MM.1S (cell line): Measurements from ENCODE around the gene WNT2B.

Source experiments
- EZH2 ChIP-seq: fragments of 300-600 bp; sonication (generic); optimal IDR thresholded peaks from 2 replicates; pipeline ENCODE3; 2017; ENCODE audit warnings: low read depth, mild to moderate bottlenecking, antibody characterized with exemption, low read length, mixed read lengths
- TF ChIP-seq, protein P1 (sequence below): fragments of 300-600 bp; sonication (generic); IDR thresholded peaks from 2 replicates; pipeline ENCODE4 v1.5.1; 2016; ENCODE audit warnings: antibody characterized with exemption, low read length, mixed read lengths

GRCh38 chr1:112554411-112554810 lies 45.6 kb downstream of the WNT2B start:
- TF ChIP-seq, protein P1, sequence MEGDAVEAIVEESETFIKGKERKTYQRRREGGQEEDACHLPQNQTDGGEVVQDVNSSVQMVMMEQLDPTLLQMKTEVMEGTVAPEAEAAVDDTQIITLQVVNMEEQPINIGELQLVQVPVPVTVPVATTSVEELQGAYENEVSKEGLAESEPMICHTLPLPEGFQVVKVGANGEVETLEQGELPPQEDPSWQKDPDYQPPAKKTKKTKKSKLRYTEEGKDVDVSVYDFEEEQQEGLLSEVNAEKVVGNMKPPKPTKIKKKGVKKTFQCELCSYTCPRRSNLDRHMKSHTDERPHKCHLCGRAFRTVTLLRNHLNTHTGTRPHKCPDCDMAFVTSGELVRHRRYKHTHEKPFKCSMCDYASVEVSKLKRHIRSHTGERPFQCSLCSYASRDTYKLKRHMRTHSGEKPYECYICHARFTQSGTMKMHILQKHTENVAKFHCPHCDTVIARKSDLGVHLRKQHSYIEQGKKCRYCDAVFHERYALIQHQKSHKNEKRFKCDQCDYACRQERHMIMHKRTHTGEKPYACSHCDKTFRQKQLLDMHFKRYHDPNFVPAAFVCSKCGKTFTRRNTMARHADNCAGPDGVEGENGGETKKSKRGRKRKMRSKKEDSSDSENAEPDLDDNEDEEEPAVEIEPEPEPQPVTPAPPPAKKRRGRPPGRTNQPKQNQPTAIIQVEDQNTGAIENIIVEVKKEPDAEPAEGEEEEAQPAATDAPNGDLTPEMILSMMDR = no peak
- no peak for TF ChIP-seq EZH2
